ENCODE data around the gene STOM. TPM values are rescaled to one million over a fixed set of nuclear protein-coding genes. Genes with fewer than 3 reads are reported as not detected.

Gene STOM
- total and polyA plus RNA-seq, 10 of the 15 experiments (the other 5 are each of a cell fraction or from before 2014, with no cell fraction given): 6.7 to 47.4 (median 39.8) TPM

GRCh38 chr9:121292801-121293241 is 77.2 kb downstream of the STOM start:
- ChIA-PET POLR2A (no interaction called here), CTCF (no interaction called here), RAD21 (ENCODE audit: unreplicated experiment) (no interaction called here), SMC1A (ENCODE audit: uncharacterized antibody, unreplicated experiment) (no interaction called here)
- Histone ChIP-seq H3K79me2 (ENCODE audit: control insufficient read depth, insufficient read depth, low read length) (no peaks in the 10 kb centered on the region), H3K9me3 (replicated peaks; ENCODE audit: control insufficient read depth, insufficient read depth, low read length) (no peaks in the 10 kb centered on the region), H3K36me3 (ENCODE audit: control insufficient read depth in 2 of 2, insufficient read depth in 2 of 2, low read length in 1 of 2) (no peaks in the 10 kb centered on the region), H3K4me3 (no peak overlapping the region), H3K27me3 (replicated peaks in 1 of 2; ENCODE audit: control insufficient read depth in 2 of 2, insufficient read depth in 2 of 2, low read length in 1 of 2) (no peaks in the 10 kb centered on the region), H3K4me2 (ENCODE audit: control insufficient read depth, insufficient read depth) (no peak overlapping the region), H4K20me1 (ENCODE audit: control insufficient read depth, insufficient read depth) (no peaks in the 10 kb centered on the region), H3K27ac (ENCODE audit: control insufficient read depth, insufficient read depth) (no peak overlapping the region), H3K4me1 (ENCODE audit: control insufficient read depth, insufficient read depth, low read length) (no peaks in the 10 kb centered on the region), H3K9ac (ENCODE audit: control insufficient read depth, insufficient read depth, low read length) (no peak overlapping the region), H2AFZ (ENCODE audit: control insufficient read depth, low read depth, low read length) (no peak overlapping the region)
- intact Hi-C loops (cut with micrococcal nuclease; ENCODE audit: unreplicated experiment) (no loop called here), in situ Hi-C loops (cut with MboI) (no loop called here)
- TF ChIP-seq POU2F2 (IDR thresholded peaks at IDR 0.05; ENCODE audit: borderline replicate concordance, low read depth, low read length) (no peak), BACH1 (IDR thresholded peaks at IDR 0.05; ENCODE audit: borderline replicate concordance) (no peak), STAT3 (IDR thresholded peaks at IDR 0.05; ENCODE audit: low read depth, low read length) (no peak), NRF1 (conservative IDR thresholded peaks at IDR 0.05; ENCODE audit: low read depth, low read length) (no peak), POLR2AphosphoS2 (IDR thresholded peaks at IDR 0.05; ENCODE audit: low read depth, low read length) (no peak), NKRF (conservative IDR thresholded peaks at IDR 0.05) (no peak), ZBED1 (IDR thresholded peaks at IDR 0.05; ENCODE audit: borderline replicate concordance) (no peak), SREBF1 (IDR thresholded peaks at IDR 0.05; ENCODE audit: low read length) (no peak), ATF7 (IDR thresholded peaks at IDR 0.05; ENCODE audit: low read depth) (no peak), SKIL (IDR thresholded peaks at IDR 0.05; ENCODE audit: low read depth, poor library complexity, severe bottlenecking) (no peak)
- BruUV-seq (replicated peaks): no TSS peak
- 58% methylated on average over 6 of the region's 6 CpGs for WGBS (ENCODE audit: insufficient coverage, insufficient replicate concordance, low lambda C conversion rate, missing lambda C conversion rate)
- ATAC-seq (no peak), DNase-seq (ENCODE audit: low read depth, low spot score) (no peak), FAIRE-seq (no peak)

All from GM12878 (cell line).